Body of pancreas (tissue), 4 donors: Measurements from ENCODE around the gene NR6A1. TPM values are rescaled to one million over a fixed set of nuclear protein-coding genes. Genes with fewer than 3 reads are reported as not detected.

Source experiments
- ATAC-seq: fragments of 150-250 bp; one replicate; pipeline ENCODE4 v1.9.1; 2016
- DNase-seq, 4 donors: peaks; one replicate each; pipeline ENCODE4 v3.0.0-alpha.2; 2019
- H3K27ac ChIP-seq, 4 donors: fragments of 200-600 bp; sonication (generic); 1 replicate in 3 of 4; 2 replicates in 1 of 4; pipeline versions ENCODE4 v1.5.1 to v1.6.1; 2016 to 2019; ENCODE audit warnings: mild to moderate bottlenecking in 1 of 4, mixed read lengths in 1 of 4, moderate library complexity in 1 of 4
- H3K27me3 ChIP-seq, 2 donors: fragments of 200-600 bp; sonication (generic); one replicate each; pipeline ENCODE4 v1.6.0; 2016; ENCODE audit warnings: mild to moderate bottlenecking in 1 of 2
- H3K36me3 ChIP-seq, 2 donors: fragments of 200-600 bp; sonication (generic); replicated peaks in 1 of 2; 2 replicates each; pipeline ENCODE4 v1.5.1; 2016; ENCODE audit warnings: low read depth in 2 of 2; ENCODE audit not compliant: insufficient read depth in 1 of 2
- H3K4me1 ChIP-seq: fragments of 200-600 bp; sonication (generic); one replicate; pipeline ENCODE4 v1.6.0; 2016
- H3K4me3 ChIP-seq, 2 donors: fragments of 200-600 bp; sonication (generic); 1 replicate in 1 of 2; 2 replicates in 1 of 2; pipeline ENCODE4 v1.5.1; 2016 to 2019
- H3K9me3 ChIP-seq, 3 donors: fragments of 200-600 bp; sonication (generic); 1 replicate in 2 of 3; 2 replicates in 1 of 3; pipeline ENCODE4 v1.5.1; 2016
- POLR2A ChIP-seq, 3 donors: fragments of 450-650 bp; IDR thresholded peaks; one replicate each; pipeline ENCODE4 v1.6.1; 2016; ENCODE audit warnings: antibody characterized with exemption in 3 of 3, mild to moderate bottlenecking in 2 of 3
- WGBS, 2 donors: methylation state at CpG; one replicate each; pipeline ENCODE4 v1.1.5; 2017; 5-methylcytosine and 5-hydroxymethylcytosine counted together
- intact Hi-C: fragments of 100-400 bp; cut with DNase I; formaldehyde crosslinking; loops from one replicate; pipeline ENCODE4 v1.15.1; 2023
- total RNA-seq, 2 donors: library from RNA; depleted of rRNA; stranded (reverse); fragments of >200 nt; gene quantifications; one replicate each; pipeline ENCODE4 v1.1.0, GENCODE V29; 2016
- TF ChIP-seq, protein P1 (sequence below), 7 experiments: fragments of 450-650 bp in 4 of 7; fragments of 200-600 bp in 3 of 7; sonication (generic) in 3 of 7; IDR thresholded peaks; one replicate each; pipeline ENCODE4 v1.5.1; 2016 to 2019; ENCODE audit warnings: antibody characterized with exemption in 7 of 7

NR6A1 gene
- total RNA-seq, 2 donors from 2014 or later = 3.3 to 3.9 TPM

- Histone ChIP-seq H3K9me3 (no peaks in the 10 kb centered on the region), H3K36me3 (no peaks in the 10 kb centered on the region), H3K27ac (peak overlapping the region in 1 of 4 donors; percentile 32), H3K4me3 (no peak overlapping the region), H3K27me3 (no peaks in the 10 kb centered on the region), H3K4me1 (no peaks in the 10 kb centered on the region)
- DNase-seq (peak in 2 of 4 donors; percentile 19 to 21), ATAC-seq (peak; percentile 62)
- 49 to 59% methylated on average over 3 of the region's 3 CpGs for WGBS, 2 donors
- intact Hi-C loops = no loop called here
- TF ChIP-seq, protein P1, sequence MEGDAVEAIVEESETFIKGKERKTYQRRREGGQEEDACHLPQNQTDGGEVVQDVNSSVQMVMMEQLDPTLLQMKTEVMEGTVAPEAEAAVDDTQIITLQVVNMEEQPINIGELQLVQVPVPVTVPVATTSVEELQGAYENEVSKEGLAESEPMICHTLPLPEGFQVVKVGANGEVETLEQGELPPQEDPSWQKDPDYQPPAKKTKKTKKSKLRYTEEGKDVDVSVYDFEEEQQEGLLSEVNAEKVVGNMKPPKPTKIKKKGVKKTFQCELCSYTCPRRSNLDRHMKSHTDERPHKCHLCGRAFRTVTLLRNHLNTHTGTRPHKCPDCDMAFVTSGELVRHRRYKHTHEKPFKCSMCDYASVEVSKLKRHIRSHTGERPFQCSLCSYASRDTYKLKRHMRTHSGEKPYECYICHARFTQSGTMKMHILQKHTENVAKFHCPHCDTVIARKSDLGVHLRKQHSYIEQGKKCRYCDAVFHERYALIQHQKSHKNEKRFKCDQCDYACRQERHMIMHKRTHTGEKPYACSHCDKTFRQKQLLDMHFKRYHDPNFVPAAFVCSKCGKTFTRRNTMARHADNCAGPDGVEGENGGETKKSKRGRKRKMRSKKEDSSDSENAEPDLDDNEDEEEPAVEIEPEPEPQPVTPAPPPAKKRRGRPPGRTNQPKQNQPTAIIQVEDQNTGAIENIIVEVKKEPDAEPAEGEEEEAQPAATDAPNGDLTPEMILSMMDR (IDR thresholded peaks at IDR 0.05) = no peak
- no peak for TF ChIP-seq POLR2A (IDR thresholded peaks at IDR 0.05)
Measured at GRCh38 chr9:124652615-124653393, 118.3 kb downstream of the NR6A1 start.

DNA sequence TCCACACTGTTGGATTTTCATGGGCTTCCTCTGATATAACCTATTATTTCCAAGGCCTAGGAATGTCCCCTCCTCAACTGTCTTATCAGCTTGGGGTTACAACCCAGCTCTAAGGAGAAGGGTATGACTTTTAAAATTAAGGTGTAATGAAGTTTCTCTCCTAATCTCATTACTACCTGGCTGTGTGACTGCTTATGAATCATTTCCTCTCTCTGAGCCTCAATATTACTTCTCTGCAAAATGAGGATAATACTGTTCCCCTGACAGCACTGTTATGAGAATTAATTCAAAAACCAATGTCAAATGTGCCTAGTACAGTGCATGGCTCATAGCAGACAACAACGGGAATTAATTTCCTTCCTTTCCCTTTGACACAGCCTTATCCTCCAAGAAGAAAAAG is 118.9 kb downstream of the NR6A1 start:
- 74 to 87% methylated on average over 1 of the region's 1 CpG for WGBS, 2 donors
- intact Hi-C loops = no loop called here
- TF ChIP-seq POLR2A (IDR thresholded peaks at IDR 0.05) = no peak
- TF ChIP-seq, protein P1 (IDR thresholded peaks at IDR 0.05) = no peak
- H3K4me1 ChIP-seq = no peaks in the 10 kb centered on the region
- no peak for ATAC-seq
- H3K27me3 ChIP-seq = no peaks in the 10 kb centered on the region
- DNase-seq = no peak
- H3K36me3 ChIP-seq = no peaks in the 10 kb centered on the region
- H3K9me3 ChIP-seq = no peaks in the 10 kb centered on the region
- H3K27ac ChIP-seq = peak overlapping the region in 1 of 4 donors; percentile 32
- H3K4me3 ChIP-seq = no peak overlapping the region

DNA sequence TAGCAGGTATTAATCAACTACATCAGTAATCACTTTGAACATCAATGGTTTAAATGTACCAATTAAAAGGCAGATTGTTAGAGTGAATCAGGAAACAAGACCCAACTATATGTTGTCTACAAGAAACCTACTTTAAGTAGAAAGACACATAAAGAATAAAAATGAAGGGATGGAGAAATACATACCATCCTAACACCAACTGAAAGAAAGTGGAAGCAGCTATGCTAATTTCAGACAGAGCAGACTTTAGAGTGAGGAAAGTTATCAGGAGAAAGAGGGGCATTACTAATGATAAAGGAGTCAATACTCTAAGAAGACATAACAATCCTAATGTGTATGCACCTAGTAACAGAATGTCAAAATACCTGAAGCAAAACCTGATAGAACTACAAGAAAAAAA is 125.8 kb downstream of the NR6A1 start:
- no peak for DNase-seq
- Histone ChIP-seq H3K4me1 (no peaks in the 10 kb centered on the region), H3K36me3 (no peaks in the 10 kb centered on the region), H3K27me3 (no peaks in the 10 kb centered on the region), H3K9me3 (no peaks in the 10 kb centered on the region), H3K4me3 (no peak overlapping the region), H3K27ac (no peak overlapping the region)
- no peak for TF ChIP-seq POLR2A (IDR thresholded peaks at IDR 0.05)
- TF ChIP-seq, protein P1 (IDR thresholded peaks at IDR 0.05) = no peak
- ATAC-seq = no peak
- intact Hi-C loops = no loop called here

DNA sequence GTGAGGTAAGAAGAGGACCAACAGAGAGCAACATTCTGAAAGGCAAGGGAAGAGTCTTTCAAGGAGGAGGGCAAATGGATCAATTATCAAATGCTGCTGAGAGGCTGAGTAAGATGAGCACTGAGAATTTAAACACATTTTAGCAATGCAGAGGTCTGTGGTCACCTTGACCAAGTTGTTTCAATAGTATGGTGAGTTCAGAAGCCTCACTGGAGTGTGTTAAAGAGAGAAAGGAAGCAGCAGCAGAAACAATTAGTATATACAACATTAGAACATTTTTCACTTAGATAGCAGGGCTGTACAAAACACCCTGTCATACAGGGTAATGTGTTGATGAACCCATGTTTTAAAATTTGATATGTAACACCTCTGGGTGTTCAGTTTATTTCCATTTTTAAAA is 131.5 kb downstream of the NR6A1 start:
- no peaks in the 10 kb centered on the region for H3K36me3 ChIP-seq
- H3K4me1 ChIP-seq = no peaks in the 10 kb centered on the region
- no peak for DNase-seq
- intact Hi-C loops = no loop called here
- ATAC-seq = no peak
- TF ChIP-seq, protein P1 (IDR thresholded peaks at IDR 0.05) = no peak
- TF ChIP-seq POLR2A (IDR thresholded peaks at IDR 0.05) = no peak
- H3K27ac ChIP-seq = no peak overlapping the region
- no peaks in the 10 kb centered on the region for H3K9me3 ChIP-seq
- H3K4me3 ChIP-seq = no peak overlapping the region
- no peaks in the 10 kb centered on the region for H3K27me3 ChIP-seq

DNA sequence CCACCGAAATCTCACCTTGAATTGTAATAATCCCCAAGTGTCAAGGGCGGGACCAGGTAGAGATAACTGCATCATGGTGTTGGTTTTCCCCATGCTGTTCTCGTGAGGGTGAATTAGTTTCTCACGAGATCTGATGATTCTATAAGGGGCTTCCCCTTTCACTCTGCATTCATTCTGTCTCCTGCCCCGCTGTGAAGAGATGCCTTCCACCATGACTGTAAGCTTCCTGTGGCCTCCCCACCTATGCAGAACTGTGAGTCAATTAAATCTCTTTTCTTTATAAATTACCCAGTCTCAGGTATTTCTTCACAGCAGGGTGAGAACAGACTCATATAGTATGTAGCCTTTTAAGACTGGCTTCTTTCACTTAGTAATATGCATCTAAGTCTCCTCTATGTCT is 135.8 kb downstream of the NR6A1 start:
- Histone ChIP-seq H3K27ac (no peak overlapping the region), H3K4me1 (no peaks in the 10 kb centered on the region), H3K4me3 (no peak overlapping the region), H3K36me3 (no peaks in the 10 kb centered on the region), H3K9me3 (no peaks in the 10 kb centered on the region), H3K27me3 (no peaks in the 10 kb centered on the region)
- intact Hi-C loops = no loop called here
- 92 to 94% methylated on average over 5 of the region's 5 CpGs for WGBS, 2 donors
- ATAC-seq (no peak), DNase-seq (no peak)
- TF ChIP-seq, protein P1 (IDR thresholded peaks at IDR 0.05) = no peak
- no peak for TF ChIP-seq POLR2A (IDR thresholded peaks at IDR 0.05)
